ENCODE data around the gene FNIP2.

The FNIP2 gene

DNA sequence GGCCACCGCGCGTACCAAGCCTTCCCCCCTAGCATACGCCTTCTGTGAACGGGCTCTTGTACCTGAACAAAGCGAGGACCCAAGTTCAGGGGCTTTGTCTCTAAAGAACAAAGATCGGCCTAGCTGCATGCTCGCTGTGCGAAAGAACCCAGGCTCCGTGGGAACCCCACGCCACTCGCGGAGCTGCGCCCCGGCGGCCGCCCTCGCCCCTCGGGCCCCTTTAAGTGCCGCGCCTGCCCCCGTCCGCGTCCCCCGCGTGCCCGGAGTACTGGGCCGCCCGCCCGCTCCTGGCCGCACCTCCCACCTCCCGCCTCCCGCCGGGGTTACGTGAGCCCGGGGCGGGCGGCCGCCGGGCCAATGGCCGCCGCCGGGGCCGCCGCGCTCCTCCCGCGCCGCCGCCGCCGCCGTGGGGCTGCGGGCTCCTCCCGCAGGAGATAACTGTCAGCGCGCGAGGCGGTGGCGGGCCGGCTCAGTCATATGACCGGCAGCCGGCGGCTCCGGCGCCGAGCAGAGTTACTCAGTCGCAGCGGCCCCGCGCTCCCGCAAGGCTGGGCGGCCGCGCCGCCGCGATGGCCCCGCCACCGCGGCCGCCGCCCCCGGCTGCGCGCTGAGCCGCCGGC lies at the start of gene FNIP2:
Gene FNIP2 (plus strand): TSS at position 472 of the 620 bp plus-strand sequence. CDS start 187 bp downstream, outside the sequence.
- peaks cover 17 to 27% of the 10 kb centered on the region in 2 experiments for H3K4me1 ChIP-seq (ENCODE audit: control insufficient read depth in 1 of 2, insufficient read depth in 1 of 2, low read depth in 1 of 2, low read length in 1 of 2)
- H3K4me3 ChIP-seq (ENCODE audit: low read depth in 1 of 2, low read length in 1 of 2), result peak within 1 kb of the TSS; percentile 67 to 75
- H3K36me3 ChIP-seq, result no peaks in the 10 kb centered on the region
- peaks cover 14% of the 10 kb centered on the region for H3K27me3 ChIP-seq
- no peak within 1 kb of the TSS for H3K27ac ChIP-seq
- no peaks in the 10 kb centered on the region for H3K9me3 ChIP-seq
- no peak for TF ChIP-seq CTCF (IDR thresholded peaks at IDR 0.05)

- H3K4me3 ChIP-seq (ENCODE audit: low read depth in 1 of 2, low read length in 1 of 2), result no peak overlapping the region
Measured at GRCh38 chr4:158721680-158722079, 47.1 kb upstream of the FNIP2 start.

GRCh38 chr4:158722291-158722916 lies 46.4 kb upstream of the FNIP2 start:
- no peak for TF ChIP-seq CTCF (IDR thresholded peaks at IDR 0.05)
- Histone ChIP-seq H3K4me1 (ENCODE audit: control insufficient read depth in 1 of 2, insufficient read depth in 1 of 2, low read depth in 1 of 2, low read length in 1 of 2) (peaks cover 16 to 19% of the 10 kb centered on the region in 2 experiments), H3K27ac (peak overlapping the region; percentile 91), H3K9me3 (no peaks in the 10 kb centered on the region), H3K36me3 (peaks cover 38% of the 10 kb centered on the region), H3K27me3 (peaks cover 5% of the 10 kb centered on the region), H3K4me3 (ENCODE audit: low read depth in 1 of 2, low read length in 1 of 2) (peak overlapping the region; percentile 89 to 93)

More at GRCh38 chr4:158721680-158722079, 47.1 kb upstream of the FNIP2 start:
- Histone ChIP-seq H3K9me3 (no peaks in the 10 kb centered on the region), H3K4me1 (ENCODE audit: control insufficient read depth in 1 of 2, insufficient read depth in 1 of 2, low read depth in 1 of 2, low read length in 1 of 2) (peaks cover 16 to 19% of the 10 kb centered on the region in 2 experiments), H3K27ac (no peak overlapping the region), H3K36me3 (peaks cover 45% of the 10 kb centered on the region), H3K27me3 (peaks cover 3% of the 10 kb centered on the region)
- no peak for TF ChIP-seq CTCF (IDR thresholded peaks at IDR 0.05)

- Histone ChIP-seq H3K27me3 (peaks cover 12% of the 10 kb centered on the region), H3K4me3 (ENCODE audit: low read depth in 1 of 2, low read length in 1 of 2) (peak within 1 kb of the TSS; percentile 89 to 93), H3K27ac (peak within 1 kb of the TSS; percentile 91), H3K36me3 (peaks cover 30% of the 10 kb centered on the region), H3K9me3 (no peaks in the 10 kb centered on the region), H3K4me1 (ENCODE audit: control insufficient read depth in 1 of 2, insufficient read depth in 1 of 2, low read depth in 1 of 2, low read length in 1 of 2) (peaks cover 16 to 19% of the 10 kb centered on the region in 2 experiments)
- TF ChIP-seq CTCF (IDR thresholded peaks at IDR 0.05), result peak; percentile 27
Measured at GRCh38 chr4:158722917-158723793, 45.7 kb upstream of the FNIP2 start, which contains the start of gene PPID. PPID (minus strand) TSS chr4:158723396; CDS start chr4:158723288, 108 bp downstream.

DNA sequence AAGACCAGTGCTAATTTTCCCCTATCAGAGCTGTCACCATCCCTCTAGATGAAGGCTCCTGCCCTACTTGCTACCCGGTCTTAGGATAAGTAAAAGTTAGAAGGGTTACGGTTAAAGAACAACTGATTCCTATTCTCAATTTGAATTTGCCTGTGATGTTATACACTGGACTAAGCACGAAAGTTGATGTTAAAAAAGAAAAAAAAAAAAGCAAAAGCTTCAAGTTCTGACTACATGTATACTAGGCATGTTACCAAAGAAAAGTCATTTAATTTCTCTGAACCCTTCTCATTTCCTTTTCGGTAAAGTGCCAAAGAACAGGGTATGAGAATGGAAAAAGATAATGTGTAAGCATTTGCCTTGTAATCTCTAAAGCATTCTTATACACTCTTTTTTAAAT lies 44.2 kb upstream of the FNIP2 start:
- H3K4me1 ChIP-seq (ENCODE audit: control insufficient read depth in 1 of 2, insufficient read depth in 1 of 2, low read depth in 1 of 2, low read length in 1 of 2), result peaks cover 16 to 19% of the 10 kb centered on the region in 2 experiments
- H3K27me3 ChIP-seq, result peaks cover 26% of the 10 kb centered on the region
- H3K27ac ChIP-seq, result no peak overlapping the region
- H3K36me3 ChIP-seq, result peaks cover 15% of the 10 kb centered on the region
- TF ChIP-seq CTCF (IDR thresholded peaks at IDR 0.05), result no peak
- no peak overlapping the region for H3K4me3 ChIP-seq (ENCODE audit: low read depth in 1 of 2, low read length in 1 of 2)
- no peaks in the 10 kb centered on the region for H3K9me3 ChIP-seq

All from neutrophil (primary cell).